ENCODE results near the gene ASB7. TPM values are rescaled to one million over a fixed set of nuclear protein-coding genes. Genes with fewer than 3 reads are reported as not detected.
"Not testable (repeated sequence)": the region's sequence is repeated elsewhere in the genome, so short reads cannot be mapped to it uniquely, and the experiment has no call there.

ASB7 gene
- total RNA-seq, 1 donor from 2014 or later, result 17.3 TPM

GRCh38 chr15:100571592-100572167 lies 30.7 kb upstream of the ASB7 start:
- no peaks in the 10 kb centered on the region for H3K27me3 ChIP-seq (ENCODE audit: control insufficient read depth, insufficient read depth, low read length)
- no peak for TF ChIP-seq CTCF (IDR thresholded peaks at IDR 0.05; ENCODE audit: insufficient read depth, low read length, poor library complexity, severe bottlenecking)
- no peak overlapping the region for H3K4me3 ChIP-seq (ENCODE audit: low read depth, low read length)
- DNase-seq (ENCODE audit: low read depth), result no peak
- no peaks in the 10 kb centered on the region for H3K36me3 ChIP-seq (ENCODE audit: control insufficient read depth, insufficient read depth, low read length)

GRCh38 chr15:100572362-100572983 lies 29.9 kb upstream of the ASB7 start:
- no peaks in the 10 kb centered on the region for H3K36me3 ChIP-seq (ENCODE audit: control insufficient read depth, insufficient read depth, low read length)
- no peak for DNase-seq (ENCODE audit: low read depth)
- no peaks in the 10 kb centered on the region for H3K27me3 ChIP-seq (ENCODE audit: control insufficient read depth, insufficient read depth, low read length)
- no peak overlapping the region for H3K4me3 ChIP-seq (ENCODE audit: low read depth, low read length)
- no peak for TF ChIP-seq CTCF (IDR thresholded peaks at IDR 0.05; ENCODE audit: insufficient read depth, low read length, poor library complexity, severe bottlenecking)

GRCh38 chr15:100573526-100573925 lies 28.9 kb upstream of the ASB7 start:
- no peak for TF ChIP-seq CTCF (IDR thresholded peaks at IDR 0.05; ENCODE audit: insufficient read depth, low read length, poor library complexity, severe bottlenecking)
- H3K36me3 ChIP-seq (ENCODE audit: control insufficient read depth, insufficient read depth, low read length), result no peaks in the 10 kb centered on the region
- no peak for DNase-seq (ENCODE audit: low read depth)
- H3K4me3 ChIP-seq (ENCODE audit: low read depth, low read length), result no peak overlapping the region
- H3K27me3 ChIP-seq (ENCODE audit: control insufficient read depth, insufficient read depth, low read length), result no peaks in the 10 kb centered on the region

GRCh38 chr15:100580414-100580813 lies 22.0 kb upstream of the ASB7 start:
- no peaks in the 10 kb centered on the region for H3K36me3 ChIP-seq (ENCODE audit: control insufficient read depth, insufficient read depth, low read length)
- no peaks in the 10 kb centered on the region for H3K27me3 ChIP-seq (ENCODE audit: control insufficient read depth, insufficient read depth, low read length)
- no peak for TF ChIP-seq CTCF (IDR thresholded peaks at IDR 0.05; ENCODE audit: insufficient read depth, low read length, poor library complexity, severe bottlenecking)
- no peak overlapping the region for H3K4me3 ChIP-seq (ENCODE audit: low read depth, low read length)
- no peak for DNase-seq (ENCODE audit: low read depth)

- no peak for DNase-seq (ENCODE audit: low read depth)
- no peaks in the 10 kb centered on the region for H3K27me3 ChIP-seq (ENCODE audit: control insufficient read depth, insufficient read depth, low read length)
- TF ChIP-seq CTCF (IDR thresholded peaks at IDR 0.05; ENCODE audit: insufficient read depth, low read length, poor library complexity, severe bottlenecking), result no peak
- no peak overlapping the region for H3K4me3 ChIP-seq (ENCODE audit: low read depth, low read length)
- no peaks in the 10 kb centered on the region for H3K36me3 ChIP-seq (ENCODE audit: control insufficient read depth, insufficient read depth, low read length)
These were observed 13.6 kb upstream of the ASB7 start for GRCh38 chr15:100588638-100589242.

GRCh38 chr15:100591163-100591562 lies 11.2 kb upstream of the ASB7 start:
- not testable (repeated sequence) for H3K27me3 ChIP-seq (ENCODE audit: control insufficient read depth, insufficient read depth, low read length)

More at GRCh38 chr15:100591163-100591562, 11.2 kb upstream of the ASB7 start:
- not testable (repeated sequence) for H3K4me3 ChIP-seq (ENCODE audit: low read depth, low read length); DNase-seq (ENCODE audit: low read depth); H3K36me3 ChIP-seq (ENCODE audit: control insufficient read depth, insufficient read depth, low read length)

Measured in kidney epithelial cell (primary cell).